Skeletal muscle cell (primary cell): ENCODE data around the gene CELF5.

ENCODE experiments used
- DNase-seq: peaks from one replicate; pipeline ENCODE4 v3.0.0-alpha.2; 2010; ENCODE audit warnings: low read depth
- H3K4me3 ChIP-seq: 2 replicates; pipeline ENCODE4 v1.5.1; 2011; ENCODE audit warnings: low read depth, mild to moderate bottlenecking, control low read depth, low read length, moderate library complexity

Gene CELF5

GRCh38 chr19:3224346-3225168, at the start of gene CELF5:
CELF5 (plus strand) TSS chr19:3224661; CDS start chr19:3224740, 79 bp downstream.
- no peak for DNase-seq
- H3K4me3 ChIP-seq = peak within 1 kb of the TSS; percentile 31

GRCh38 chr19:3175781-3176714, 48.4 kb upstream of the CELF5 start:
- no peak overlapping the region for H3K4me3 ChIP-seq
- no peak for DNase-seq

- no peak overlapping the region for H3K4me3 ChIP-seq
- DNase-seq = no peak
Measured at GRCh38 chr19:3176715-3177501, 47.6 kb upstream of the CELF5 start.

- no peak within 1 kb of the TSS for H3K4me3 ChIP-seq
- DNase-seq = no peak
Measured at GRCh38 chr19:3178377-3178972, 46.0 kb upstream of the CELF5 start, which contains the start of gene S1PR4. S1PR4 (plus strand) TSS chr19:3178769; CDS start chr19:3178793, 24 bp downstream.

GRCh38 chr19:3178973-3179738, 45.3 kb upstream of the CELF5 start:
- no peak for DNase-seq
- H3K4me3 ChIP-seq = no peak overlapping the region

GRCh38 chr19:3179739-3180293, 44.6 kb upstream of the CELF5 start:
- DNase-seq = no peak
- no peak overlapping the region for H3K4me3 ChIP-seq

- no peak overlapping the region for H3K4me3 ChIP-seq
- DNase-seq = no peak
Measured at GRCh38 chr19:3183721-3184641, 40.5 kb upstream of the CELF5 start.

- DNase-seq = peak; percentile 28
- peak overlapping the region; percentile 92 for H3K4me3 ChIP-seq
Measured at GRCh38 chr19:3184847-3185460, 39.5 kb upstream of the CELF5 start.

- DNase-seq = peak; percentile 74
Measured at GRCh38 chr19:3185461-3186159, 38.9 kb upstream of the CELF5 start, which contains the start of gene NCLN. NCLN (plus strand) TSS chr19:3185930; CDS start chr19:3186031, 101 bp downstream.

GRCh38 chr19:3186160-3186688, 38.2 kb upstream of the CELF5 start:
- DNase-seq = no peak

More at GRCh38 chr19:3185461-3186159, 38.9 kb upstream of the CELF5 start, which contains the start of gene NCLN:
- H3K4me3 ChIP-seq = peak within 1 kb of the TSS; percentile 92

GRCh38 chr19:3186891-3187661, 37.4 kb upstream of the CELF5 start:
- peak overlapping the region; percentile 92 for H3K4me3 ChIP-seq
- DNase-seq = no peak

More at GRCh38 chr19:3186160-3186688, 38.2 kb upstream of the CELF5 start:
- H3K4me3 ChIP-seq = peak overlapping the region; percentile 92

GRCh38 chr19:3187662-3188511, 36.6 kb upstream of the CELF5 start:
- no peak overlapping the region for H3K4me3 ChIP-seq

GRCh38 chr19:3188627-3189596, 35.5 kb upstream of the CELF5 start:
- no peak for DNase-seq
- no peak overlapping the region for H3K4me3 ChIP-seq

More at GRCh38 chr19:3187662-3188511, 36.6 kb upstream of the CELF5 start:
- DNase-seq = no peak
